ENCODE results near the gene MATCAP1.

Gene MATCAP1

GRCh38 chr16:67199011-67199807 lies 15.4 kb upstream of the MATCAP1 start, which contains the start of gene ELMO3:
Gene ELMO3, plus strand, starts transcription at chr16:67199131. Its CDS starts 196 bp downstream, at chr16:67199327.
- TF ChIP-seq CTCF (conservative IDR thresholded peaks at IDR 0.05), result no peak
- H3K27ac ChIP-seq, result no peak within 1 kb of the TSS

- no peak; the same call in 1 of the 2 replicates for TF ChIP-seq CTCF (conservative IDR thresholded peaks at IDR 0.05)
- H3K27ac ChIP-seq, result no peak overlapping the region
Observed at GRCh38 chr16:67198238-67198734, 14.5 kb upstream of the MATCAP1 start.

GRCh38 chr16:67197704-67198103 lies 13.9 kb upstream of the MATCAP1 start:
- no peak overlapping the region for H3K27ac ChIP-seq

GRCh38 chr16:67196881-67197280 lies 13.1 kb upstream of the MATCAP1 start:
- no peak overlapping the region for H3K27ac ChIP-seq
- TF ChIP-seq CTCF (conservative IDR thresholded peaks at IDR 0.05), result no peak

More at GRCh38 chr16:67197704-67198103, 13.9 kb upstream of the MATCAP1 start:
- no peak for TF ChIP-seq CTCF (conservative IDR thresholded peaks at IDR 0.05)

- H3K27ac ChIP-seq, result no peak overlapping the region
- TF ChIP-seq CTCF (conservative IDR thresholded peaks at IDR 0.05), result no peak
Observed at GRCh38 chr16:67195676-67196075, 11.9 kb upstream of the MATCAP1 start.

GRCh38 chr16:67194260-67194659 lies 10.5 kb upstream of the MATCAP1 start:
- H3K27ac ChIP-seq, result no peak overlapping the region
- no peak for TF ChIP-seq CTCF (conservative IDR thresholded peaks at IDR 0.05)

- no peak for TF ChIP-seq CTCF (conservative IDR thresholded peaks at IDR 0.05)
- H3K27ac ChIP-seq, result no peak overlapping the region; the same call in 1 of the 2 replicates
Observed at GRCh38 chr16:67193536-67193935, 9.8 kb upstream of the MATCAP1 start.

Data from VCaP (cell line).